GM21423 (cell line): ENCODE results near the gene CLEC5A.
"Not testable (repeated sequence)": the region's sequence is repeated elsewhere in the genome, so short reads cannot be mapped to it uniquely, and the experiment has no call there.

Source experiments
- ATAC-seq: cut with Tn5 transposase; IDR thresholded peaks from one replicate; pipeline ENCODE4 v1.9.1; 2021; ENCODE audit warnings: mild to moderate bottlenecking, moderate library complexity; ENCODE audit not compliant: unreplicated experiment

The CLEC5A gene

GRCh38 chr7:141949451-141949850, 2.7 kb upstream of the CLEC5A start:
- no peak for ATAC-seq

GRCh38 chr7:141949021-141949420, 2.2 kb upstream of the CLEC5A start:
- no peak for ATAC-seq

- no peak for ATAC-seq
Observed at GRCh38 chr7:141945356-141945755, 1.4 kb downstream of the CLEC5A start.

GRCh38 chr7:141944811-141945210, 2.0 kb downstream of the CLEC5A start:
- ATAC-seq, result no peak

GRCh38 chr7:141943846-141944245, 2.9 kb downstream of the CLEC5A start:
- ATAC-seq, result no peak

GRCh38 chr7:141941075-141941474, 5.7 kb downstream of the CLEC5A start:
- no peak for ATAC-seq

GRCh38 chr7:141930211-141930610, 16.6 kb downstream of the CLEC5A start:
- ATAC-seq, result no peak

GRCh38 chr7:141928845-141929195, 18.0 kb downstream of the CLEC5A start:
- ATAC-seq, result no peak

GRCh38 chr7:141928146-141928844, 18.5 kb downstream of the CLEC5A start:
- ATAC-seq, result no peak

- ATAC-seq, result no peak
Observed at GRCh38 chr7:141920281-141920680, 26.5 kb downstream of the CLEC5A start.

GRCh38 chr7:141916099-141916498, 30.7 kb downstream of the CLEC5A start, which contains the start of gene OR9A4:
Gene OR9A4, plus strand, starts transcription at chr7:141916399. Its CDS starts 2,477 bp downstream, at chr7:141918876.
- no peak for ATAC-seq

GRCh38 chr7:141915565-141915964, 31.2 kb downstream of the CLEC5A start:
- peak; percentile 51 for ATAC-seq

GRCh38 chr7:141911391-141911790, 35.4 kb downstream of the CLEC5A start:
- ATAC-seq, result no peak

GRCh38 chr7:141906285-141906684, 40.5 kb downstream of the CLEC5A start:
- ATAC-seq, result no peak

GRCh38 chr7:141899366-141899765, 47.4 kb downstream of the CLEC5A start:
- not testable (repeated sequence) for ATAC-seq

GRCh38 chr7:141891336-141891735, 55.4 kb downstream of the CLEC5A start:
- ATAC-seq, result no peak

GRCh38 chr7:141889321-141889720, 57.5 kb downstream of the CLEC5A start:
- no peak for ATAC-seq

- ATAC-seq, result peak; percentile 84
Observed at GRCh38 chr7:141884539-141885225, 62.1 kb downstream of the CLEC5A start.

- no peak for ATAC-seq
Observed at GRCh38 chr7:141880960-141881359, 65.8 kb downstream of the CLEC5A start.

- ATAC-seq, result no peak
Observed at GRCh38 chr7:141877365-141877764, 69.4 kb downstream of the CLEC5A start.
